GM18868 (cell line): ENCODE results near the gene TOP3A.

ENCODE experiments used
- ATAC-seq: cut with Tn5 transposase; IDR thresholded peaks from one replicate; pipeline ENCODE4 v1.9.1; 2021; ENCODE audit warnings: mild to moderate bottlenecking, moderate library complexity; ENCODE audit not compliant: unreplicated experiment

The TOP3A gene

DNA sequence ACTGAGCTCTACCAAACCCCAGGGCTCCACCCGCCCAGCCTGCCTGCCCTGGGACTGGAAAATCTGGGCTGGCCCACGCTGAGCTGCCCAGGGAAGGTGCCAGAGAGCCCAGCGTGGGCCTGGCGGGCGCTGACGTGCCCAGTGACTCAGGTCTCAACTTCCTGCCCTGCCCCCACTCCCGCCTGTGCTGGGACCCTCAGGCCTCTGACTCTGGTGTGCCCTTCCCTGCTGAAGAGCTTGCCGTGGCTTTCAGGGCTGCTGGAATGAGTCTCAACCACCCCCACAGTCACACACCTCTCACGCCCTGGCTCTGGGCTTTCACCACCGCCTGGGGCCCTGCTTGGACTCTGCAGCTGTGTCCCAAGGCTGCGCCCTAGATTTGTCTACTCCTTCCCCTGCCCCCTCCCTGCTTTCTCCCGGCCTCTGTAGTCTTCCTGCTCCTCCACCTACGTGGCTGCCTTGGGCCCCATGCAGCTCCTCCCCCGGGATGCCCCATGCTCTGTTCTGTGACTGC lies 79.0 kb downstream of the TOP3A start:
- no peak for ATAC-seq

DNA sequence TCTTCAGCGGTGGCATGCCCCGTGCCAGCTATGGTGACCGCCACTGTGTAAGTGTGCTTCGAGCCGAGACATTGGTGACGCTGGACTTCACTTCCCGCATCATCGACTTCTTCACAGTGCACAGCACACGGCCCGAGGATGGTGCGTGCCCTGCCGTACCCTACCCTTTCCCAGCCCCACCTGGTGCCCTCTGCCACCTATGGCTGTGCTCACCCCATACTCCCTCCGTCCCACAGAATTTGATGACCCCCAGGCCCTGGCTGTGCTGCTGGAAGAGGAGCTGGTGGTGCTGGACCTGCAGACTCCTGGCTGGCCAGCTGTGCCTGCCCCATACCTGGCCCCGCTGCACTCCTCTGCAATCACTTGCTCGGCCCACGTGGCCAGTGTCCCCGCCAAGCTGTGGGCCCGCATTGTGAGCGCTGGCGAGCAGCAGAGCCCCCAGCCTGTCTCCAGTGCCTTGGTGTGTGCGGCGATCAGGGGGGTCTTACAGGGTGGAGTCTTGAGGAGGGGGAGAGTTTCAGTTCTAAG lies 79.9 kb downstream of the TOP3A start:
- no peak for ATAC-seq

DNA sequence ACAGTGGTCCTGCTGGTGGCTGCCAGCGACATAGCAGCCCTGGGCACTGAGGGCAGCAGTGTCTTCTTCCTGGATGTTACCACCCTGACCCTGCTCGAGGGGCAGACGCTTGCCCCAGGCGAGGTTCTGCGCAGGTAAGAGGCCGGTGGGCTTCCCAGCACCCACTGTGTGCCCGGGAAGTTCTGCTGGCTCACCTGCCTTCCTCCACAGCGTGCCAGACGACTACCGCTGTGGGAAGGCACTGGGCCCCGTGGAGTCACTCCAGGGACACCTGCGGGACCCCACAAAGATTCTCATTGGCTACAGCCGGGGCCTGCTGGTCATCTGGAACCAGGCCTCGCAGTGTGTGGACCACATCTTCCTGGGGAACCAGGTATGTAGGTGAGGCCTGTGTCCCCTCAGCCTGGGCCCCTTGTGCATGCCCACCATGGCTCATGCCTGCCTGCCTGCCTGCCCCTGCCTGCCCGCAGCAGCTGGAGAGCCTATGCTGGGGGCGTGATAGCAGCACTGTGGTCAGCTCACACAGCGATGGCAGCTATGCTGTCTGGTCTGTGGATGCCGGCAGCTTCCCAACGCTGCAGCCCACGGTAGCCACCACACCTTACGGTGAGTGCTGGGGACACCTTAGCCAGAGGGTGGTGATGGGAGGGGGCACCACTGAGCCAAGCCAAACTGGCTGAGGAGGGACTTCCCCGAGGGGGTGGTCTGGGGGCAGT lies 80.8 kb downstream of the TOP3A start:
- ATAC-seq: no peak

DNA sequence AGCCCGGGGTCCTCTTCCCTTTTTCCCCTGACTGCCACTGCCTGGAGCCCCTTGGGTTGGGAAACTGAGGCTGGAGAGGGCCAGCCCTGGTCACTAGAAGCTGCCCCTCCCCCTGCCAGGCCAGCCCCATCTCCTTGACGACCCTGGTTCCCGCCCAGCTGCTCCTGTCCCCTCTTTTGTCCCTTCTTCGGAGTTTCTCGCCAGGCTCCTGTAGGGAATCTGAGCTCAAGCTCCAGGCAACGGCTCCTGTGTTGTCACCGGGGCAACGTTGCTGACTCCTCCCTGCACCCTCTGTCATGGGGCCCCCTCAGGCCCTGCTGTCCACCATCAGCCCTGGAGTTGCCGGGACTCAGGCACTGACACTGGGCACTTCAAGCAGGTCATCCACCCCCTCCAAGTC lies 83.6 kb downstream of the TOP3A start:
- ATAC-seq: no peak

DNA sequence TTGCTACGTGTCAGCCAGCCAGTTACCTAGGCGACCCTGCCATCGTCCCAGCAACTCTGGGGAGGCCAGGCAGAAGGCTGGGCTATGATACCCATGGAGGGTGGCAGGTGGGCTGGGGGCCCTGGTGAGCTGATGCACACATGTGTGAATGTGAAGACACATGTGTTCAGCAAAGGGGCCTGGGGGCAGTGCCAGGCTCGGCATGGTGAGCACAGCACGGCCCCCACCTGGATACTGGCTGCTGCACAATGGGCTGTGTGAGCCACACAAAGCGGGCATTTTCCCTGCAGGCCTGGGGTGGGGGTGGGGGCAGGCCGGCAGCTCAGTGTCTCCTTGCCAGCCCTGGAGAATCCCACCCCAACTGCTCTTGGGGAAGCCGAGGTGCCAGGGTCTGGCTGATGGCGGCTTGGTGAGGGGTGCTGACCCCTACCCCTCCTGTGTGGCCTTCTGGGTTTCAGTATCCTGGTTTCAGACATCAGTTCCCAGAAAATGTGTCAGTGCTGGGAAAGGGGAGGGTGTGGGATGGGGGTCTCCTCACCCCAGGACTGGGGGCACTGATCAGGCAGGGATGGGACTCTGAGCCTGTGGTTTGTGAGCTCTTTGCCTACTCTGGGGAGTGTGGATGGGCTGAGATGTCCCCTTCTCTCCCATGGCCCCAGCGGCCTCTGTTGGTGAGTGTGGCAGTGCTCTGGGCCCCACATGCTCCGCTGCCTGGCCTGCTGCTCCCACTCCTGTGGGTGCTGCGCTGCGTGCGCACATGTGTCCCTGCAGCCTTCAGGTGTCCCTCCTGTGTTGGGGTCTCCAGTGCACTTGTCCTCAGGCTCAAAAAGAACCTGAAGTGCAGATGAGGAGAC lies 84.3 kb downstream of the TOP3A start:
- no peak for ATAC-seq

GRCh38 chr17:18229771-18230170 lies 85.0 kb downstream of the TOP3A start:
- ATAC-seq: no peak

GRCh38 chr17:18229254-18229653 lies 85.5 kb downstream of the TOP3A start:
- no peak for ATAC-seq

GRCh38 chr17:18228176-18228682 lies 86.6 kb downstream of the TOP3A start:
- ATAC-seq: no peak

DNA sequence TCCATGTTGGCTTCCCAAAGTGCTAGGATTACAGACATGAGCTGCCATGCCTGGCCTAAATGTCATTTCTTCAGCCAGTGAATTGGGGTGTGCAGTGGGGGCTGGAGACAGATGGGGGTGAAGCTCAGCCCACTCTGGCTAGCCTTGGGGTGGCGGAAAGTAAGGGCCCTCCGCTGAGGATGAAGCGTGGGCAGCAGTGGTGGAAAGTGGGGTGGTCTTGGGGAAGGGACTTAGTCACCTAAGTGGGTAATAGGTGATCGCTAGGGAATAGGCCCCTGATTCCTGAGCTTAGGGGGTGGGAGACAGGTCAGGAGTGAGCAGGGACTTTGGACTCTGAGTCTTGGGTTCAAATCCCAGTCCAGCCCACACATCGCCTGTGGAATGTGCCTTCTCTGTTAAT lies 87.2 kb downstream of the TOP3A start:
- no peak for ATAC-seq

GRCh38 chr17:18226284-18226945 lies 88.4 kb downstream of the TOP3A start:
- no peak for ATAC-seq

GRCh38 chr17:18225642-18226283 lies 89.0 kb downstream of the TOP3A start:
- ATAC-seq: peak; percentile 13

- peak; percentile 90 for ATAC-seq
Measured at GRCh38 chr17:18225121-18225641, 89.6 kb downstream of the TOP3A start, which contains the start of gene LLGL1. Gene LLGL1, plus strand, starts transcription at chr17:18225635. Its CDS starts 48 bp downstream, at chr17:18225683.

DNA sequence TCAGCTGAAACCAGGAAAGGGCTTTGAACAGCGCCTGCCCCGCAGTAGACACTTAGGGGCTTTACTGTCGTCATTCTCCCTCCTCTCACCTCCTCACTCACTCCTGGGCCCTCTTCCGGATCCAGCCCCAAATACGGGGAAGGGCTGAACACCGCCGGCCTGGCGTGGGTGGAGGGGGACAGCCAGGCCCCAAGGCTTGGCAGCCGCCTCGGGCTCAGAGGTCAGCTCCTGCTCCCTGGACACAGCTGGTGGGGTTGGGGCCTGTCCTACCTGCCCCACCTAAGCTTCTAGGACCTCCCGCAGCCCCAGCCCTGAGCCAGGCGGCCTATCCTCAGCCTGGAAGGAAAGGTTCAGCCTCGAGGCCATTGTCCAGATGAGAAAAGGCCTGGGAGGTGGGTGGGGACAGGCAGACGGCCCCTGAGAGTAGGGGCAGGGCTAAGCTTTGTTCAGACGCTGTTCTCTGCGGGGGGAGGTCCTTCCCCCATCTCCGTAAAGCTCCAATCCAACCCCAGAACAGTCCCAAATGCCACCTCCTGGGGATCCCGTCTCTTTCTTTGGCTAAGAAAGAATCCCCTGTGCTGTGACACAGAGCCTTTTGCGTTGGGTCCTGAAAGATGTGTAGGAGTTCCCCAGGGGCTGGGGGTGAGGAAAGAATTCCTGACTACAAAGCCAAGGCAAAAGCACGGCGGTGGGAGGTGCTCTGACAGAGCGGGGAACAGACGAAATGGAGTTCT lies 90.2 kb downstream of the TOP3A start:
- no peak for ATAC-seq

DNA sequence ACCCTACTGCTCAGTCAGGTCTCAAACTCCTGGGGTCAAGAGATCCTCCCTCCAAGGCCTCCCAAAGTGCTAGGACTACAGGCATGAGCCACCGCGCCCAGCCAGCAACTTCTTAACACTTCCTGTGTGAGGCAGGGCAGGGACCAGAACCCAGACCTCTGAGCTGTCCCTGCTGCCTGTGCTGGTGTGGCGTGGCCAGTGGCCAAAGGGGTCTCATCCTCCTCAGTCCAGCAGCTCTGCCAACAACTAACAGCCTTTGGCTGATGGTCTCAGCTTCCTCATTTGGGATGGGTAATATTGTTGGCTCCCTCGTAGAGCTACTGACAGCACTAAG lies 90.8 kb downstream of the TOP3A start:
- no peak for ATAC-seq
